Measurements from ENCODE around the gene NARF.

The NARF gene

GRCh38 chr17:82433560-82434215, 24.9 kb upstream of the NARF start:
- no peak for DNase-seq (ENCODE audit: low spot score)

- no peak for DNase-seq (ENCODE audit: low spot score)
Observed at GRCh38 chr17:82434216-82434565, 24.4 kb upstream of the NARF start.

GRCh38 chr17:82435103-82435502, 23.4 kb upstream of the NARF start:
- DNase-seq (ENCODE audit: low spot score): no peak

GRCh38 chr17:82435601-82436583, 22.6 kb upstream of the NARF start:
- no peak for DNase-seq (ENCODE audit: low spot score)

- no peak for DNase-seq (ENCODE audit: low spot score)
Observed at GRCh38 chr17:82436601-82437324, 21.8 kb upstream of the NARF start.

GRCh38 chr17:82437325-82437668, 21.2 kb upstream of the NARF start:
- DNase-seq (ENCODE audit: low spot score): no peak

GRCh38 chr17:82438401-82439193, 19.9 kb upstream of the NARF start:
- no peak for DNase-seq (ENCODE audit: low spot score)

- DNase-seq (ENCODE audit: low spot score): no peak
Observed at GRCh38 chr17:82439194-82439828, 19.2 kb upstream of the NARF start.

- DNase-seq (ENCODE audit: low spot score): no peak
Observed at GRCh38 chr17:82439829-82440365, 18.6 kb upstream of the NARF start.

GRCh38 chr17:82440469-82440981, 18.0 kb upstream of the NARF start:
- DNase-seq (ENCODE audit: low spot score): no peak

GRCh38 chr17:82440991-82441627, 17.4 kb upstream of the NARF start:
- no peak for DNase-seq (ENCODE audit: low spot score)

GRCh38 chr17:82441691-82442487, 16.7 kb upstream of the NARF start:
- DNase-seq (ENCODE audit: low spot score): no peak

GRCh38 chr17:82442643-82443464, 15.7 kb upstream of the NARF start:
- DNase-seq (ENCODE audit: low spot score): no peak

GRCh38 chr17:82443465-82444283, 14.9 kb upstream of the NARF start:
- no peak for DNase-seq (ENCODE audit: low spot score)

- no peak for DNase-seq (ENCODE audit: low spot score)
Observed at GRCh38 chr17:82444284-82444893, 14.2 kb upstream of the NARF start.

- no peak for DNase-seq (ENCODE audit: low spot score)
Observed at GRCh38 chr17:82444941-82445521, 13.5 kb upstream of the NARF start.

- no peak for DNase-seq (ENCODE audit: low spot score)
Observed at GRCh38 chr17:82445542-82445941, 13.0 kb upstream of the NARF start.

Measured in activated CD4-positive, alpha-beta T cell treated with anti-CD3 and anti-CD28 coated beads, Interleukin-2, Interleukin-4, amounts not matched to agents 100 ng/mL and 50 ng/mL, durations not matched to agents 16 hours and 8 hours (primary cell).